Raji (cell line): Measurements from ENCODE around the gene CUTA.

Experiments used
- POLR2A ChIP-seq: IDR thresholded peaks from 2 replicates; pipeline ENCODE4 v1.6.1; 2011; ENCODE audit warnings: low read depth, low read length, control low read depth; ENCODE audit not compliant: insufficient read depth

The CUTA gene

DNA sequence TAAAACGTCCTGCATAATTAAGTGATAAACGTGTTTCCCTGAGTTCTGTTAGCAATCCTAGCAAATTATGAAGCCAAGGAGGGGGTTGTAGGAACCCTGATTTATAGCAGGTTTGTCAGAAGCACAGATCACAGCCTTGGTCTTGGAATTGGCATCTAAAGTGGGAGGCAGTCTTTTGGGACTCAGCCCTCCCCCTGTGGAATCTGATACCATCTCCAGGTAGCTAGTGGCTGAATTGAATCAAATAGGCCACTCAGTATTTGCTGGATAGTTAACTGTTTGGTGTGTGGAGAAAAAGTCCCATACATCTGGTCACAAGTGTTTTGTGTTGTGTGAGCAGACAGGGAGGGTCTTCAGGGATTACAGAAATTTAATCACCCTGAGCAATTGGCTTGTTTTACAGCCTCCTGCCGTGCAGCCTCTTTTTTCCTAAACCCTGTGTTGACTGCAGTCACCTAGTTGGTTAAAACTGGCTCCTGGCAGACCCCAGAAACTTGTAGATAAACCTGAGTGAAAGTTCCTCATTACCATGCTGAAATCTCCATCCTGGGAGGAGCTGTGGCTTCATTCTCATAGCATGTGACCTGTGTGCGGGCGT, 45.3 kb downstream of the CUTA start:
- TF ChIP-seq POLR2A = no peak

DNA sequence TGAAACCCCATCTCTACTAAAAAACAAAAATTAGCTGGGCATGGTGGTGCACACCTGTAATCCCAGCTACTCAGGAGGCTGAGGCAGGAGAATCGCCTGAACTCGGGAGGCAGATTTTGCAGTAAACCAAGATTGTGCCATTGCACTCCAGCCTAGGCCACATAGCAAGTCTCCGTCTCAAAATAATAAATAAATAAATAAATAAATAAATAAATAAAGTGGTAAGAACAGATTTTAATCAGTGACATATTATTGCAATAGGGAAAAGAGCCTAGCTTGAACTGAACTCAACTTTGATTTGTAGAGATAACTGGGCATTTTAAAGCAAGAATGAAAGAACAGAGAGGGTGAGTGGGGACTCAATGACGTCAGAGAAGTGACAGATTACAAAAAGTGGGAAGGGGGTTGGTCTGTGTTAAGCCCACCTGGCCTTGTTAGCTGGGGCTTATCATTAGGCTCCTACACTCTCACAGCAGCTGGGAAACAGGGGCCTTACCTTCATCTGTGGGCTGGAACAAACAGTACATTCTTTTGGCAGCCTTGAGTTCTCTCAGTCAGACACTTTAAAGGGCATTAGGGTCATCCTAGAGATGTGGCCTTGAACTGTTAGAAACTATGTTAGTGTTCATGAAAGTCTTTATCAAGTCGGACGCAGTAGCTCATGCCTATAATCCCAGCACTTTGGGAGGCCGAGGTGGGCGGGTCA, 50.7 kb downstream of the CUTA start:
- TF ChIP-seq POLR2A = no peak
